ENCODE measurements around the gene HMGB2.

Gene HMGB2

DNA sequence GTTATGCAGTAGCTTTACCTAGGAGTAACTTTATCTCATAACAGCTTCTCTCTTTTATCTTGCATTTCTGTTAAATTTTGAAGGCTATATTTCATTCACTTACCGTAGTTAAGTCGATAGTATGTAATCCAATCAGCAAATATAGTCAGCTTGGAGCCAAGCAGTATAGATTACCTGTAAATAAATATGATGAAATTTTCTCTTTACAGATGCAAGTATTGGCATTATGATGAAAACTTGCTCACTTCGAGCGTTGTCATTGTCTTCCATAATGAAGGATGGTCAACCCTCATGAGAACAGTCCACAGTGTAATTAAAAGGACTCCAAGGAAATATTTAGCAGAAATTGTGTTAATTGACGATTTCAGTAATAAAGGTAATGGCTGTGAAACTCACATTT, 42.3 kb downstream of the HMGB2 start:
- DNase-seq = no peak
- intact Hi-C loops (cut with DNase I) = no loop called here

DNA sequence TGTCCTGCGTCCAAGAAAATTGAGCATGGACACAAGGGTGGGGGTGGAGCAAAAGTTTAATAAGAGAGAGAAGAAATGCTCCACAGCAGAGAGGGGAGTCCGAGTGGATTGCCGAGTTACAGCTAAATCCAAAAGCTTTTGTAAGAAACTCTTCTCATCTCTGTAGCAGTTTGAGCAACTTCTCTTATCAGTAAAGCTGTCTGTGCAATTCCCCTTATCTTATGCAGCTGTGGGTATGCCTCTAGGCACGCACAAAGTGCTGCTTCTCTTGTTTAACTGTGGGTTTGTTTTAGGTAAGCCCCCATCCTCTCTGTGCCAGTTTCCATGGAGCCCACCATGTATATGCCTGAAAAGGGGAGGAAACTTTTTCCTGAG, 44.8 kb downstream of the HMGB2 start:
- intact Hi-C loops (cut with DNase I) = no loop called here
- DNase-seq = no peak

GRCh38 chr4:173288698-173289352, 45.3 kb downstream of the HMGB2 start:
- no peak for DNase-seq
- intact Hi-C loops (cut with DNase I) = no loop called here

DNA sequence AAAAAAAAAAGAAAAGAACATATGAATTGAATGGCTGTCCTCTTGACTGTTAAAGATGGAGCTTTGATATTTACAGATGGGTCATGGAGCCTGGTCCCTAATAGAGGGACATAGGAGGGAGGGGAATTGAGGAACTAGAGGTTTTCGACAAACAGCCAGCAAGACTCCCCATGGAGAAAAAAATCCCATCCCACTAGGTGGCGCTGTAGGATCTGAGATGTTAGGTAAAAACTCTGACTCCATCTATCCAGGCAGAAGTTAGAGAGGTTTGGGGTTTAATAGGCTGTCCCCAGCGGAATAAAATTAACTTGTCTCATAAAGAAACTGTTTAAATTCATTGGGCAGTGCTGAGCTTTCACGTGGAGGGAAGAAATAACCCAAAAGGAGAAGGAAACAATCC, 45.9 kb downstream of the HMGB2 start:
- intact Hi-C loops (cut with DNase I) = no loop called here
- peak in 5 of 10 donors; percentile 14 to 65 (median 50) for DNase-seq

DNA sequence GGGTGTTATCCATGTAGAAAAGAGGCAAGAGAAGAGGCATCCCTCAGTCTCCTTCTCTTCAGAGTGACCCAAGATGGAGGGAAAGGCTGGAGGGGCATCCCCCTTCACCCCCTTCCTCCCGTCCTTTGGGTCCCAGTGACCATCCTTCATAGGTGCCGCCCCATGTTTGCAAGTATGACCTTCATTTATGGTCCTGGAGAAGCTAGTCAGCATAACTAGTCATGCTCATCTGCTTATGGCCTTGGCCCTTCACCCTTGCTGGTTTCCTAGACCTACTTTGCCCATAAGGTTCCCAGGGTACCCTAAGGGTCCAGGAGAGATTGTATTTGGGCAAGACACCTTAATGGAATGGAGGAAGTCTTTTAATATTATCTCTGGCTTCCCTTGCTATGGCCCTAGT, 46.7 kb downstream of the HMGB2 start:
- DNase-seq = no peak
- intact Hi-C loops (cut with DNase I) = no loop called here

DNA sequence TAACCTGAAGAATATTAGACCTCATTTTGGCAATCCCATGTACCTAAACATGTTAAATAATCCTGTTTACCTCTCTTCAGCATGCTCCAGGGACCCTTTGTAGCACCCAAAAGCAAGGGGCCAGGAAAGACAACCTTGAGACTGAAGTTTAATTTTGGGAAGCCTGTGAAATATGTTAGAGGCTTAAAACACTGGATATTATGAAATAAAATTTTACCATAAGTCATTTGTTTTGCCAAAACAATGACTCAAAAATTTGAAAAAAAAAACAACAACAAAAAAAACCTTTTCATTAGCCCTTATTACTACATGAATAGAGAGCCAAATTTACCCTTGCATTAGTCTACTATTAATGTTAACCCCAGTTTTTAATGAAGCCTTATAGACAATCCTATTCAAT, 49.7 kb downstream of the HMGB2 start:
- intact Hi-C loops (cut with DNase I) = no loop called here
- DNase-seq = no peak

GRCh38 chr4:173282626-173283025, 51.5 kb downstream of the HMGB2 start:
- DNase-seq = no peak
- intact Hi-C loops (cut with DNase I) = no loop called here

- DNase-seq = no peak
- intact Hi-C loops (cut with DNase I) = no loop called here
Measured at GRCh38 chr4:173282256-173282562, 51.9 kb downstream of the HMGB2 start.

DNA sequence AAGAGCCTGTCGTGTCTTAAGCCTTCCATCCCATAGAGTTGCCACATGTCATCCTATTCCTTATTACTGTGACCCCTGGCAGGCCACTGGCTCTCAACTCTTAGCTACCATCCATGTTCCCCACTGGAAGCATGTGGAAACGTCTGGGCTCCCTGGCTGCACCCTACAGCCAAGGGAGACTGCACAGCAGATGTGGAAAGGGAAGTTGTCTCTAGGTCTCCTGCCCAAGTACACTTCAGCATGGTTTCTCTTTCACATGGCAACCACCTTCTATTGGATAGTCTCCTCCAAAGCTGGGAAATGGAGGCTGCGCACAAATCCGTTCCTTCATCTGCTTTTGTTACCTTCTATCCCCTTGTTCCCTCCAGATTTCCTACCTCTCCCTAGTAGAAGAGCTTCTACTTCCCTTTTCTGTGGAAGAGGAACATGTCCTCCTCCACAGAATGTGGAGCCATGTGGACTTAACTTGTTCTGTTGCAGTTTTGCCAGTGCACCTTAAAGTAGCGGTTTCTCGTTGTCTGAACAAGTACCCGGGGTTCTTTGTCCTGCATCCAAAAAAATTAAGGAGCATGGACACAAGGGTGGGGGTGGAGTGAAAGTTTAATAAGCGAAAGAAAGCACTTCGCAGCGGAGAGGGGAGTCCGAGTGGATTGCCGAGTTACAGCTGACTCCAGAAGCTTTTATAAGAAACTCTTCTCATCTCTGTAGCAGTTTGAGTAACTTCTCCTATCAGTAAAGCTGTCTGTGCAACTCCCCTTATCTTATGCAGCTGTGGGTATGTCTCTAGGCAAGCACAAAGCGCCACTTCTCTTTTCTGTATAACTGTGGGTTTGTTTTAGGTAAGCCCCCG, 52.5 kb downstream of the HMGB2 start:
- no peak for DNase-seq
- intact Hi-C loops (cut with DNase I) = no loop called here
